A549 (cell line): ENCODE data around the gene POMGNT2. TPM values are rescaled to one million over a fixed set of nuclear protein-coding genes. Genes with fewer than 3 reads are reported as not detected.

Experiments
- ATAC-seq, 2 experiments: fragments of 200-7000 bp in 1 of 2; fragments of >200 bp in 1 of 2; cut with Nextera tagmentation in 1 of 2; cut with Tn5 transposase in 1 of 2; 3 replicates each; pipeline versions ENCODE4 v1.8.0 to v1.9.1; 2018 to 2020; ENCODE audit warnings: mild to moderate bottlenecking in 1 of 2, moderate library complexity in 1 of 2
- CTCF ChIA-PET: fragments of 300-600 bp; sonication (Branson Sonifier 250); formaldehyde crosslinking; extraction: SDS; loops from one replicate; lab custom pipeline; 2021; ENCODE audit warnings: antibody characterized with exemption, inconsistent platforms; lab: Yijun Ruan, JAX
- POLR2A ChIA-PET: fragments of 350-600 bp; formaldehyde crosslinking; extraction: SDS; loops from one replicate; lab custom pipeline; 2021; ENCODE audit warnings: antibody characterized with exemption, inconsistent platforms; lab: Yijun Ruan, JAX
- DNase-seq, 2 experiments: peaks; one replicate each; pipeline versions ENCODE4 v3.0.0 to v3.0.0-alpha.2; 2011 to 2016; ENCODE audit warnings: low read depth in 1 of 2, low spot score in 1 of 2
- FAIRE-seq: peaks from 2 replicates; lab custom pipeline; 2011; peaks lifted over from hg19 to GRCh38; lab: Jason Lieb, UNC
- H3K27ac ChIP-seq, 2 experiments: fragments of >200 bp; sonication (Bioruptor Twin); formaldehyde crosslinking; 3 replicates each; pipeline ENCODE4 v1.5.1; 2016 to 2017
- H3K4me1 ChIP-seq: fragments of >200 bp; sonication (Bioruptor Twin); formaldehyde crosslinking; 3 replicates; pipeline ENCODE4 v1.6.1; 2016
- H3K4me2 ChIP-seq: fragments of >200 bp; sonication (Bioruptor Twin); formaldehyde crosslinking; 3 replicates; pipeline ENCODE4 v1.6.1; 2016
- H3K4me3 ChIP-seq: fragments of >200 bp; sonication (Bioruptor Twin); formaldehyde crosslinking; 3 replicates; pipeline ENCODE4 v1.5.1; 2016
- H3K9me3 ChIP-seq: fragments of >200 bp; sonication (Bioruptor Twin); formaldehyde crosslinking; 3 replicates; pipeline ENCODE4 v1.6.1; 2016
- CEBPB ChIP-seq, 2 experiments: fragments of >200 bp in 1 of 2; sonication (Bioruptor Twin) in 1 of 2; formaldehyde crosslinking in 1 of 2; IDR thresholded peaks; 2 replicates each; pipeline ENCODE4 v1.6.1; 2012 to 2016
- CHD2 ChIP-seq: fragments of 150-350 bp; IDR thresholded peaks from 2 replicates; pipeline ENCODE4 v1.6.1; 2014; ENCODE audit warnings: low read length; ENCODE audit not compliant: partially characterized antibody
- CHD4 ChIP-seq: fragments of 200-600 bp; sonication (generic); IDR thresholded peaks from 2 replicates; pipeline ENCODE4 v1.6.1; 2016; ENCODE audit warnings: antibody characterized with exemption, mild to moderate bottlenecking, borderline replicate concordance
- EHMT2 ChIP-seq: fragments of 200-600 bp; sonication (generic); IDR thresholded peaks from 2 replicates; pipeline ENCODE4 v1.6.1; 2016; ENCODE audit warnings: antibody characterized with exemption, low read depth, mild to moderate bottlenecking, moderate library complexity
- EP300 ChIP-seq, 2 experiments: fragments of >200 bp; sonication (Bioruptor Twin); formaldehyde crosslinking; IDR thresholded peaks; 2 replicates in 1 of 2; 3 replicates in 1 of 2; pipeline ENCODE4 v1.6.1; 2016 to 2017
- FOSB ChIP-seq: fragments of 250-450 bp; sonication (Bioruptor Pico); IDR thresholded peaks from 2 replicates; pipeline ENCODE4 v1.5.0; 2020; ENCODE audit warnings: mild to moderate bottlenecking, moderate library complexity
- GATA3 ChIP-seq: IDR thresholded peaks from 2 replicates; pipeline ENCODE4 v1.6.1; 2012; ENCODE audit warnings: borderline replicate concordance
- HEYL ChIP-seq: fragments of 250-450 bp; sonication (Bioruptor Pico); IDR thresholded peaks from 2 replicates; pipeline ENCODE4 v1.8.0; 2021; ENCODE audit warnings: mild to moderate bottlenecking, moderate library complexity
- HOXA7 ChIP-seq: fragments of 250-450 bp; sonication (Bioruptor Pico); IDR thresholded peaks from 2 replicates; pipeline ENCODE4 v1.5.0; 2020; ENCODE audit warnings: mild to moderate bottlenecking, moderate library complexity
- HOXB5 ChIP-seq: fragments of 250-450 bp; sonication (Bioruptor Pico); IDR thresholded peaks from 2 replicates; pipeline ENCODE4 v1.5.0; 2020; ENCODE audit warnings: mild to moderate bottlenecking, moderate library complexity
- JUNB ChIP-seq: fragments of >200 bp; sonication (Bioruptor Twin); formaldehyde crosslinking; IDR thresholded peaks from 2 replicates; pipeline ENCODE4 v1.6.1; 2016
- KDM1A ChIP-seq: fragments of 200-600 bp; sonication (generic); IDR thresholded peaks from 2 replicates; pipeline ENCODE4 v1.6.1; 2016; ENCODE audit warnings: low read depth, mild to moderate bottlenecking
- MAFK ChIP-seq: fragments of 450-650 bp; IDR thresholded peaks from 2 replicates; pipeline ENCODE4 v1.6.1; 2014; ENCODE audit not compliant: partially characterized antibody
- MAZ ChIP-seq: fragments of 150-350 bp; IDR thresholded peaks from 2 replicates; pipeline ENCODE4 v1.6.1; 2014; ENCODE audit warnings: antibody characterized with exemption, low read depth, low read length, borderline replicate concordance
- MYC ChIP-seq: IDR thresholded peaks from 2 replicates; pipeline ENCODE4 v1.6.1; 2012; ENCODE audit warnings: mild to moderate bottlenecking, inconsistent platforms, low read length, improper control_type of control experiment, borderline replicate concordance
- NPAS2 ChIP-seq: fragments of 250-450 bp; sonication (Bioruptor Pico); IDR thresholded peaks from 2 replicates; pipeline ENCODE4 v1.8.0; 2022; ENCODE audit warnings: mild to moderate bottlenecking, moderate library complexity, borderline replicate concordance
- PBX3 ChIP-seq: IDR thresholded peaks from 2 replicates; pipeline ENCODE4 v1.6.1; 2012
- POLR2A ChIP-seq: IDR thresholded peaks from 2 replicates; pipeline ENCODE4 v1.6.1; 2012; ENCODE audit warnings: mild to moderate bottlenecking, low read length
- POLR2AphosphoS2 ChIP-seq: conservative IDR thresholded peaks from 2 replicates; pipeline ENCODE4 v1.6.1; 2012; ENCODE audit warnings: low read length, improper control_type of control experiment, inconsistent platforms
- RAD21 ChIP-seq, 2 experiments: fragments of >200 bp in 1 of 2; sonication (Bioruptor Twin) in 1 of 2; formaldehyde crosslinking in 1 of 2; IDR thresholded peaks in 1 of 2; conservative IDR thresholded peaks in 1 of 2; 2 replicates in 1 of 2; 3 replicates in 1 of 2; pipeline ENCODE4 v1.6.1; 2012 to 2018; ENCODE audit warnings: inconsistent platforms in 1 of 2
- RCOR1 ChIP-seq: fragments of 150-350 bp; IDR thresholded peaks from 2 replicates; pipeline ENCODE4 v1.6.1; 2014; ENCODE audit warnings: antibody characterized with exemption, low read length, low read depth
- RFX5 ChIP-seq: fragments of 450-650 bp; IDR thresholded peaks from 2 replicates; pipeline ENCODE4 v1.7.1; 2014; ENCODE audit warnings: antibody characterized with exemption, mild to moderate bottlenecking, moderate library complexity
- RNF2 ChIP-seq: fragments of 200-600 bp; sonication (generic); IDR thresholded peaks from 2 replicates; pipeline ENCODE4 v1.6.1; 2016; ENCODE audit warnings: low read depth, mild to moderate bottlenecking, antibody characterized with exemption, moderate library complexity, borderline replicate concordance
- TFCP2L1 ChIP-seq: fragments of 250-450 bp; sonication (Bioruptor Pico); IDR thresholded peaks from 2 replicates; pipeline ENCODE4 v1.5.0; 2021; ENCODE audit warnings: mild to moderate bottlenecking
- TP53 ChIP-seq: fragments of 250-450 bp; sonication (Bioruptor Pico); IDR thresholded peaks from 2 replicates; pipeline ENCODE4 v1.5.0; 2021; ENCODE audit warnings: mild to moderate bottlenecking, moderate library complexity
- USF2 ChIP-seq: fragments of 450-650 bp; IDR thresholded peaks from 2 replicates; pipeline ENCODE4 v1.6.1; 2014; ENCODE audit warnings: antibody characterized with exemption
- ZFP36 ChIP-seq: fragments of 450-650 bp; IDR thresholded peaks from 2 replicates; pipeline ENCODE4 v1.6.1; 2014; ENCODE audit warnings: borderline replicate concordance; ENCODE audit not compliant: partially characterized antibody
- WGBS: methylation state at CpG from one replicate; pipeline ENCODE4 v1.1.6; 2017; ENCODE audit errors: missing lambda C conversion rate; 5-methylcytosine and 5-hydroxymethylcytosine counted together
- polyA plus RNA-seq, 4 experiments: library from polyadenylated mRNA; depleted of rRNA in 3 of 4; stranded (reverse); fragments of >200 nt; fragmentation: RNase III in 1 of 4; extraction: RNeasy Plus Mini Kit Qiagen cat#74134 plus additional on column Dnase treatment in 1 of 4; gene quantifications; 2 replicates in 3 of 4; 3 replicates in 1 of 4; pipeline ENCODE4 v1.2.3, GENCODE V29; 2011 to 2017
- TF ChIP-seq, protein P1 (sequence below): IDR thresholded peaks from 2 replicates; pipeline ENCODE4 v1.6.1; 2012
- TF ChIP-seq, protein P2 (sequence below): fragments of >200 bp; sonication (Bioruptor Twin); formaldehyde crosslinking; IDR thresholded peaks from 2 replicates; pipeline ENCODE4 v1.6.1; 2016

The POMGNT2 gene
- polyA plus RNA-seq, 2 of the 4 experiments (the other 2 are of a cell fraction), result 7.9 to 9.6 TPM

GRCh38 chr3:43041517-43041916, 64.4 kb downstream of the POMGNT2 start:
- POLR2A ChIA-PET, result no interaction called here
- 32% methylated on average over 2 of the region's 2 CpGs for WGBS
- no peaks in the 10 kb centered on the region for H3K4me1 ChIP-seq
- no peak for FAIRE-seq
- H3K4me2 ChIP-seq, result no peak overlapping the region
- DNase-seq, result no peak
- no peak for ATAC-seq
- no peaks in the 10 kb centered on the region for H3K9me3 ChIP-seq
- CTCF ChIA-PET, result no interaction called here
- no peak for TF ChIP-seq TP53 (CRISPR knock-in tag)
- no peak for TF ChIP-seq HOXA7
- TF ChIP-seq ZFP36, result no peak
- TF ChIP-seq TFCP2L1, result no peak
- TF ChIP-seq, protein P1, sequence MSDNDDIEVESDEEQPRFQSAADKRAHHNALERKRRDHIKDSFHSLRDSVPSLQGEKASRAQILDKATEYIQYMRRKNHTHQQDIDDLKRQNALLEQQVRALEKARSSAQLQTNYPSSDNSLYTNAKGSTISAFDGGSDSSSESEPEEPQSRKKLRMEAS, result no peak
- no peak for TF ChIP-seq MAFK
- TF ChIP-seq HEYL (CRISPR knock-in tag), result no peak
- no peak for TF ChIP-seq CHD2
- no peak for TF ChIP-seq GATA3
- no peak for TF ChIP-seq KDM1A
- TF ChIP-seq FOSB (CRISPR knock-in tag), result no peak
- TF ChIP-seq, protein P2, sequence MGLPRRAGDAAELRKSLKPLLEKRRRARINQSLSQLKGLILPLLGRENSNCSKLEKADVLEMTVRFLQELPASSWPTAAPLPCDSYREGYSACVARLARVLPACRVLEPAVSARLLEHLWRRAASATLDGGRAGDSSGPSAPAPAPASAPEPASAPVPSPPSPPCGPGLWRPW, result no peak
- TF ChIP-seq JUNB, result no peak
- TF ChIP-seq EP300 (IDR thresholded peaks at IDR 0.05), result no peak
- no peak for TF ChIP-seq NPAS2 (CRISPR knock-in tag)
- no peak for TF ChIP-seq USF2
- no peak for TF ChIP-seq RAD21 (conservative IDR thresholded peaks at IDR 0.05 in 1 of 2, IDR thresholded peaks at IDR 0.05 in 1 of 2)
- TF ChIP-seq RCOR1, result no peak
- no peak overlapping the region for H3K4me3 ChIP-seq
- no peak overlapping the region for H3K27ac ChIP-seq

DNA sequence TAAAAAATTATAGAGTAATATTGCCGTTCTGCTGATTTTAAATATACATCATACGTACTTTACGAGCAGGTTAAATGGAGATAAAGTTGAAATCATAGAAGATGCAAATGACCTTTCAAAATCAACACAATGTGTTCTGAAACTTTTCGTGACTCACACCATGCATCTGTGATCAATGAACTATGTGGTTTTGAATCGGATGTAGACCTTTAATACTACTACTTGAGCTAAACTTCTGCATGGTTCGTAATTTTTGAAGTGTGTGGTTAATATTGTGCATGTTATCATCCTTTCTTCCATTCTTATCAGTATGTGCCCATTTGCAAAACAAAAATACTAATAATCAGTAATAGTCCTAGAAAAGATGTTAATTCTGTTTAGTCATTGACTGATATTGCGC, 67.9 kb downstream of the POMGNT2 start:
- 50% methylated on average over 7 of the region's 7 CpGs for WGBS
- FAIRE-seq (no peak), DNase-seq (no peak), ATAC-seq (no peak)
- Histone ChIP-seq H3K4me3 (no peak overlapping the region), H3K9me3 (no peaks in the 10 kb centered on the region), H3K27ac (no peak overlapping the region), H3K4me1 (no peaks in the 10 kb centered on the region)
- ChIA-PET POLR2A (no interaction called here), CTCF (no interaction called here)
- TF ChIP-seq MYC, result no peak
- TF ChIP-seq RCOR1, result no peak
- TF ChIP-seq RFX5, result no peak
- TF ChIP-seq CEBPB (IDR thresholded peaks at IDR 0.05), result no peak
- no peak for TF ChIP-seq POLR2A
- TF ChIP-seq TFCP2L1, result no peak
- TF ChIP-seq FOSB (CRISPR knock-in tag), result no peak
- no peak for TF ChIP-seq CHD2
- no peak for TF ChIP-seq RNF2
- no peak for TF ChIP-seq EHMT2
- no peak for TF ChIP-seq HOXB5 (CRISPR knock-in tag)
- TF ChIP-seq PBX3, result no peak
- TF ChIP-seq POLR2AphosphoS2, result no peak
- TF ChIP-seq MAZ, result no peak
- no peak for TF ChIP-seq JUNB
- no peak for TF ChIP-seq CHD4
- TF ChIP-seq, all 56 proteins: peak for 0
- no peak overlapping the region for H3K4me2 ChIP-seq
